Right lobe of liver (tissue), 6 donors: ENCODE measurements around the gene GIMAP2. TPM values are rescaled to one million over a fixed set of nuclear protein-coding genes. Genes with fewer than 3 reads are reported as not detected.
A peak's percentile ranks its signal among the peaks of the same experiment; 100 is the strongest.

Source experiments
- ATAC-seq, 4 donors: fragments of 200-7000 bp; cut with Tn5 transposase; one replicate each; pipeline ENCODE4 v1.9.1; 2020; ENCODE audit warnings: mild to moderate bottlenecking in 4 of 4, moderate library complexity in 4 of 4
- DNase-seq, 3 donors: peaks; one replicate each; pipeline ENCODE4 v3.0.0-alpha.2; 2020
- H3K27ac ChIP-seq, 3 donors: fragments of 200-600 bp; one replicate each; pipeline ENCODE4 v1.8.0; 2022
- H3K27me3 ChIP-seq, 2 donors: fragments of 200-600 bp; one replicate each; pipeline ENCODE4 v1.8.0; 2022
- H3K36me3 ChIP-seq, 4 donors: fragments of 200-600 bp; sonication (generic) in 1 of 4; one replicate each; pipeline versions ENCODE4 v1.5.1 to v1.8.0; 2017 to 2022; ENCODE audit warnings: control low read depth in 1 of 4
- H3K4me1 ChIP-seq, 4 donors: fragments of 200-600 bp; sonication (generic) in 1 of 4; one replicate each; pipeline versions ENCODE4 v1.5.1 to v1.8.0; 2017 to 2022; ENCODE audit warnings: control low read depth in 1 of 4
- H3K4me3 ChIP-seq, 3 donors: fragments of 200-600 bp; one replicate each; pipeline ENCODE4 v1.8.0; 2022
- H3K9me3 ChIP-seq, 4 donors: fragments of 200-600 bp; sonication (generic) in 1 of 4; one replicate each; pipeline versions ENCODE4 v1.5.1 to v1.8.0; 2017 to 2022; ENCODE audit warnings: control low read depth in 1 of 4
- POLR2A ChIP-seq: fragments of 450-650 bp; IDR thresholded peaks from one replicate; pipeline ENCODE4 v1.6.1; 2017; ENCODE audit warnings: antibody characterized with exemption, mild to moderate bottlenecking
- WGBS: methylation state at CpG from one replicate; pipeline ENCODE4 v1.1.6; 2018; ENCODE audit warnings: low coverage, low lambda C conversion rate; ENCODE audit not compliant: insufficient coverage; ENCODE audit errors: missing lambda C conversion rate; 5-methylcytosine and 5-hydroxymethylcytosine counted together
- intact Hi-C, 2 donors: fragments of 100-400 bp; cut with DNase I; formaldehyde crosslinking; loops; one replicate each; pipeline versions ENCODE4 v1.11.2 to v1.14.1; 2022
- total RNA-seq, 6 experiments: library from RNA; depleted of rRNA in 2 of 6; stranded (reverse); fragments of >200 nt in 2 of 6; fragmentation: NEBNext Ultra II Directional in 3 of 6; extraction: Animal tissue kit (Norgen Biotek cat#: 25700) in 3 of 6; gene quantifications; one replicate each; pipeline versions ENCODE4 v1.1.0 to v1.2.4, GENCODE V29; 2016 to 2023
- TF ChIP-seq, protein P1 (sequence below), 4 donors: fragments of 200-600 bp in 3 of 4; fragments of 450-650 bp in 1 of 4; IDR thresholded peaks; one replicate each; pipeline versions ENCODE4 v1.5.1 to v1.8.0; 2016 to 2022; ENCODE audit warnings: antibody characterized with exemption in 4 of 4, mild to moderate bottlenecking in 2 of 4
- donor health status: DM: no; HTN: yes; CAD: no.
- donor health status: DM: no; HTN: no; CAD: no.
- donor health status: DM: no; HTN: no; CAD: no.
- donor health status: DM: no; HTN: yes; CAD: no.
- donor health status: DM: no; HTN: yes; CAD: no.

The GIMAP2 gene
- total RNA-seq, 6 experiments from 2014 or later, result 4.8 to 7.4 (median 5.7) TPM

DNA sequence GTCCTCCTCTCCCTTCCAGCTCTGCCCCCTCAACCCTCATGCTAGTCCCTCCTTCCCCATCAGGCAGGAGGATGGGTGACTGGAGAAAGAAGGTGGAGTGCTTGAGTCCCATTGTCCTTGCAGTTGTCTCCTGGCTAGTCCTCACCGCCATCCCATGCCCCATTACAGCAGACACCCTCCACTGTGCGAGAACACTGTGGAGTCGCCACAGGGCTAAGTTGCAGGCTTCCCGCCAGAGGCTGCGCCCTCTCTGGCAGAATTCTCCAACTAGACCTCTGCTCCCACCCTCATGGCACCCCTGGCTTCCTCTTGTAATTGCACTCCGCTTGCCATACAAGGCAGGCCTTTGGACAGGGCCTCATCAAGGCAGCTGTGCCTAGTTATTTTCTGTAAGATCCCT lies 3.1 kb downstream of the GIMAP2 start:
- intact Hi-C loops, result no loop called here

GRCh38 chr7:150695654-150696053 lies 10.1 kb downstream of the GIMAP2 start:
- H3K9me3 ChIP-seq, result no peaks in the 10 kb centered on the region
- WGBS, result 67% methylated on average over 2 of the region's 2 CpGs
- no peaks in the 10 kb centered on the region for H3K27me3 ChIP-seq
- H3K36me3 ChIP-seq, result no peaks in the 10 kb centered on the region
- no peak for ATAC-seq
- no peak overlapping the region for H3K4me3 ChIP-seq
- no peak overlapping the region for H3K27ac ChIP-seq
- TF ChIP-seq POLR2A, result no peak
- TF ChIP-seq, protein P1, sequence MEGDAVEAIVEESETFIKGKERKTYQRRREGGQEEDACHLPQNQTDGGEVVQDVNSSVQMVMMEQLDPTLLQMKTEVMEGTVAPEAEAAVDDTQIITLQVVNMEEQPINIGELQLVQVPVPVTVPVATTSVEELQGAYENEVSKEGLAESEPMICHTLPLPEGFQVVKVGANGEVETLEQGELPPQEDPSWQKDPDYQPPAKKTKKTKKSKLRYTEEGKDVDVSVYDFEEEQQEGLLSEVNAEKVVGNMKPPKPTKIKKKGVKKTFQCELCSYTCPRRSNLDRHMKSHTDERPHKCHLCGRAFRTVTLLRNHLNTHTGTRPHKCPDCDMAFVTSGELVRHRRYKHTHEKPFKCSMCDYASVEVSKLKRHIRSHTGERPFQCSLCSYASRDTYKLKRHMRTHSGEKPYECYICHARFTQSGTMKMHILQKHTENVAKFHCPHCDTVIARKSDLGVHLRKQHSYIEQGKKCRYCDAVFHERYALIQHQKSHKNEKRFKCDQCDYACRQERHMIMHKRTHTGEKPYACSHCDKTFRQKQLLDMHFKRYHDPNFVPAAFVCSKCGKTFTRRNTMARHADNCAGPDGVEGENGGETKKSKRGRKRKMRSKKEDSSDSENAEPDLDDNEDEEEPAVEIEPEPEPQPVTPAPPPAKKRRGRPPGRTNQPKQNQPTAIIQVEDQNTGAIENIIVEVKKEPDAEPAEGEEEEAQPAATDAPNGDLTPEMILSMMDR (IDR thresholded peaks at IDR 0.05), result no peak
- intact Hi-C loops, result no loop called here
- DNase-seq, result no peak
- H3K4me1 ChIP-seq, result no peaks in the 10 kb centered on the region

More for the DNA sequence above, 3.1 kb downstream of the GIMAP2 start:
- Histone ChIP-seq H3K27me3 (no peaks in the 10 kb centered on the region), H3K4me3 (no peak overlapping the region), H3K9me3 (no peaks in the 10 kb centered on the region), H3K36me3 (peaks cover 0 to 7% (median 0%) of the 10 kb centered on the region in 4 donors), H3K27ac (no peak overlapping the region), H3K4me1 (peaks cover 0 to 7% (median 3%) of the 10 kb centered on the region in 4 donors)
- no peak for DNase-seq
- ATAC-seq, result no peak
- 67% methylated on average over 1 of the region's 6 CpGs for WGBS
- no peak for TF ChIP-seq POLR2A
- TF ChIP-seq, protein P1 (IDR thresholded peaks at IDR 0.05), result no peak

DNA sequence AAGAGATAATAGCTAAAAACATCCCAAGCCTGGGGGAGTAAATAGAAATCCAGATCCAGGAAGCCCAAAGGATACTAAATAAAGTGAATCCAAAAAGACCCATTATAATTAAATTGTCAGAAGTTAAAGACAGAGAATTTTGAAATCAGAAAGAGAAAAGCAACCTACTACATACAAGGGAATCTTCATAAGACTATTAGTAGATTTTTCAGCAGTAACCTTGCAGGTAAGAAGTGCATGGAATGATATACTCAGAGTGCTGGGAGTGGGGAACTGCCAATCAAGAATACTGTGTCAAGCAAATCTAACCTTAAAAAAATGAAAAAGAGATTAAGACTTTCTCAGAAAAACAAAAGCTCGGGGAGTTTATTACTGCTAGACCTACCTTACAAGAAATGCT lies 17.7 kb downstream of the GIMAP2 start:
- intact Hi-C loops, result no loop called here
- no peaks in the 10 kb centered on the region for H3K27me3 ChIP-seq
- no peaks in the 10 kb centered on the region for H3K4me1 ChIP-seq
- no peaks in the 10 kb centered on the region for H3K36me3 ChIP-seq
- H3K9me3 ChIP-seq, result peaks cover 0 to 16% (median 0%) of the 10 kb centered on the region in 4 donors
- no peak for DNase-seq
- no peak overlapping the region for H3K4me3 ChIP-seq
- ATAC-seq, result no peak
- TF ChIP-seq, protein P1 (IDR thresholded peaks at IDR 0.05), result no peak
- no peak for TF ChIP-seq POLR2A
- 78% methylated on average over 1 of the region's 1 CpG for WGBS
- H3K27ac ChIP-seq, result no peak overlapping the region

DNA sequence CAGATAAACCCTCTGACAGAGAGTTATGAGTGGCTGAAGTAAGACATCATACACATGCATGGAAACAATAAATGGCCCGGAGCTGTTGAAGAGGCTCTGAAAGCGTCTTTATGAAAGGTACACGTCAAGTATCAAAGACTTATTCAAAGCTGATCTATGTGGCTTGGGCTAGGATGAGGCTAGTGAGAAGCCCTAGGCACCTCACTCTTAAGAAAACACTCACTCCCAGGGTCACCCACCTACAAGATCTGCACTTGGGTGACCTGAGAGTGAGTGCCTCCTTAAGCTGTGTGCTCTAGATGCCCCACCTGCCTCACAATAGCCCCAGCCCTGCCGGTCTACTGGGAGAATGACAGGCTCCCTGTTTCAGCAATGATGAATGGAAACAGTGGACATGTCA lies 29.8 kb downstream of the GIMAP2 start:
- no peak for DNase-seq
- Histone ChIP-seq H3K27ac (no peak overlapping the region), H3K27me3 (no peaks in the 10 kb centered on the region), H3K9me3 (peaks cover 0 to 3% (median 0%) of the 10 kb centered on the region in 4 donors), H3K4me1 (no peaks in the 10 kb centered on the region), H3K4me3 (no peak overlapping the region), H3K36me3 (no peaks in the 10 kb centered on the region)
- no peak for TF ChIP-seq POLR2A
- TF ChIP-seq, protein P1 (IDR thresholded peaks at IDR 0.05), result no peak
- WGBS, result 59% methylated on average over 3 of the region's 4 CpGs
- no peak for ATAC-seq
- intact Hi-C loops, result no loop called here

DNA sequence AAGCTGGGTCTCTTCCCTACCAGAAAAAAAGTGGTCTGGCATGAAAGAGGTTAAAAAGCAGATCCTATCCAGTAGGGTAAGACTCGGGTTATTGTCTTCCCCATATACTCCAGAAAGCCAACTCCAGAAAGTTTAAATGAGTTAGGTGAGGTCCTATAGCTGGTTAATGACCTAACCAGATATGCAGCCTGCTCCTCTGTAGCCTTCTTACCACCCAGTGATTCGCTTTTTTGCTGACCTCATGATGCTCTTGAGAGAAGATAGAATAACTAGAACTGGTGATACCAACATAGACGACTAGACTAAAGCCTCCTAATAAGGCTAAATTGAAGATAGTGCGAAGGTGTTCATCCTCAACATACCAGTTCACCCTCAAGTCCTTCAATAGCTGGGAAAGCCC lies 30.2 kb downstream of the GIMAP2 start:
- TF ChIP-seq POLR2A, result no peak
- TF ChIP-seq, protein P1 (IDR thresholded peaks at IDR 0.05), result no peak
- no peaks in the 10 kb centered on the region for H3K27me3 ChIP-seq
- no peak overlapping the region for H3K4me3 ChIP-seq
- DNase-seq, result no peak
- peaks cover 0 to 3% (median 0%) of the 10 kb centered on the region in 4 donors for H3K9me3 ChIP-seq
- no peak for ATAC-seq
- 44% methylated on average over 4 of the region's 4 CpGs for WGBS
- H3K36me3 ChIP-seq, result no peaks in the 10 kb centered on the region
- intact Hi-C loops, result no loop called here
- H3K27ac ChIP-seq, result peak overlapping the region; percentile 12 to 68 (median 54)
- no peaks in the 10 kb centered on the region for H3K4me1 ChIP-seq
